Endothelial cell of umbilical vein (primary cell): ENCODE results near the gene KRT26. TPM values are rescaled to one million over a fixed set of nuclear protein-coding genes. Genes with fewer than 3 reads are reported as not detected.

Source experiments
- BruUV-seq: library from RNA; stranded (reverse); fragments of 400-500 nt; replicated peaks from 2 replicates; lab custom pipeline; 2021; lab: Mats Ljungman, UMichigan
- CTCF ChIA-PET: fragments of 300-600, 350-600 bp; sonication (Branson Sonifier 250); formaldehyde crosslinking; loops from one replicate; lab custom pipeline; 2021; ENCODE audit warnings: antibody characterized with exemption, inconsistent platforms; lab: Charles Lee
- POLR2A ChIA-PET: fragments of 300-600, 350-600 bp; sonication (Branson Sonifier 250); formaldehyde crosslinking; loops from one replicate; lab custom pipeline; 2021; ENCODE audit warnings: antibody characterized with exemption, inconsistent platforms; lab: Charles Lee
- DNase-seq: peaks from one replicate; pipeline ENCODE4 v3.0.0-alpha.2; 2011; ENCODE audit warnings: low read depth, low spot score
- FAIRE-seq: peaks from 2 replicates; lab custom pipeline; 2011; peaks lifted over from hg19 to GRCh38; lab: Jason Lieb, UNC
- H2AFZ ChIP-seq: 2 replicates; pipeline ENCODE4 v1.6.0; 2012; ENCODE audit warnings: low read depth, low read length, control low read depth, inconsistent platforms
- H3K27ac ChIP-seq: 2 replicates; pipeline ENCODE4 v1.5.1; 2011; ENCODE audit warnings: low read depth, mild to moderate bottlenecking, control low read depth, low read length, moderate library complexity; ENCODE audit not compliant: insufficient read depth
- H3K27me3 ChIP-seq, 2 experiments: 2 replicates each; pipeline versions ENCODE4 v1.6.0 to v1.6.1; 2011; ENCODE audit warnings: low read length in 2 of 2, mixed read lengths in 1 of 2; ENCODE audit not compliant: control insufficient read depth in 2 of 2, insufficient read depth in 2 of 2
- H3K36me3 ChIP-seq, 2 experiments: 2 replicates in 1 of 2; 3 replicates in 1 of 2; pipeline ENCODE4 v1.5.1; 2011; ENCODE audit warnings: low read length in 2 of 2, mild to moderate bottlenecking in 1 of 2, moderate library complexity in 1 of 2; ENCODE audit not compliant: control insufficient read depth in 2 of 2, insufficient read depth in 2 of 2; ENCODE audit errors: extremely low read depth in 1 of 2
- H3K4me1 ChIP-seq: 3 replicates; pipeline ENCODE4 v1.5.1; 2011; ENCODE audit warnings: mild to moderate bottlenecking, low read length; ENCODE audit not compliant: control insufficient read depth, insufficient read depth; ENCODE audit errors: extremely low read depth
- H3K4me2 ChIP-seq: 2 replicates; pipeline ENCODE4 v1.6.1; 2011; ENCODE audit warnings: low read length, control low read depth, mixed read lengths; ENCODE audit not compliant: insufficient read depth
- H3K4me3 ChIP-seq, 3 experiments: fragments of 200-600 bp in 1 of 3; sonication (generic), shearing (Covaris generic) in 1 of 3; replicated peaks in 1 of 3; 2 replicates each; pipeline ENCODE4 v1.5.1; 2011 to 2016; ENCODE audit warnings: control low read depth in 3 of 3, low read length in 3 of 3, mild to moderate bottlenecking in 2 of 3, inconsistent platforms in 1 of 3, low read depth in 1 of 3, moderate library complexity in 1 of 3; ENCODE audit not compliant: insufficient read depth in 1 of 3
- H3K79me2 ChIP-seq: 2 replicates; pipeline ENCODE4 v1.6.0; 2012; ENCODE audit warnings: low read length, inconsistent platforms; ENCODE audit not compliant: control insufficient read depth, insufficient read depth
- H3K9ac ChIP-seq: replicated peaks from 2 replicates; pipeline ENCODE3; 2011; ENCODE audit warnings: low read length, control low read depth; ENCODE audit not compliant: insufficient read depth; ENCODE audit errors: extremely low read depth
- H3K9me1 ChIP-seq: replicated peaks from 3 replicates; pipeline ENCODE4 v1.6.0; 2011; ENCODE audit warnings: mild to moderate bottlenecking, low read length; ENCODE audit not compliant: control insufficient read depth, insufficient read depth; ENCODE audit errors: extremely low read depth
- H3K9me3 ChIP-seq: replicated peaks from 2 replicates; pipeline ENCODE4 v1.5.1; 2012; ENCODE audit warnings: low read length, inconsistent platforms; ENCODE audit not compliant: control insufficient read depth, insufficient read depth
- H4K20me1 ChIP-seq: replicated peaks from 2 replicates; pipeline ENCODE3; 2011; ENCODE audit warnings: mild to moderate bottlenecking, low read length; ENCODE audit not compliant: control insufficient read depth, insufficient read depth; ENCODE audit errors: extremely low read depth
- EZH2 ChIP-seq: IDR thresholded peaks from 2 replicates; pipeline ENCODE4 v1.6.1; 2012; ENCODE audit warnings: borderline replicate concordance, low read depth, mild to moderate bottlenecking, moderate library complexity, low read length, inconsistent platforms; ENCODE audit not compliant: severe bottlenecking
- FOS ChIP-seq: IDR thresholded peaks from 2 replicates; pipeline ENCODE4 v1.6.1; 2011; ENCODE audit warnings: mild to moderate bottlenecking, low read length, moderate library complexity, borderline replicate concordance; ENCODE audit not compliant: insufficient read depth
- GATA2 ChIP-seq: IDR thresholded peaks from 2 replicates; pipeline ENCODE4 v1.7.0; 2011; ENCODE audit warnings: low read depth, mild to moderate bottlenecking, moderate library complexity, mixed read lengths, low read length; ENCODE audit not compliant: insufficient read length, insufficient read depth
- JUN ChIP-seq: IDR thresholded peaks from 2 replicates; pipeline ENCODE4 v1.6.1; 2011; ENCODE audit warnings: borderline replicate concordance, low read depth; ENCODE audit not compliant: insufficient read length, insufficient read depth
- MYC ChIP-seq: IDR thresholded peaks from one replicate; pipeline ENCODE4 v1.6.1; 2011; ENCODE audit warnings: mild to moderate bottlenecking, low read depth, low read length
- POLR2A ChIP-seq: IDR thresholded peaks from 2 replicates; pipeline ENCODE4 v1.6.1; 2012; ENCODE audit warnings: low read depth, mild to moderate bottlenecking, control low read depth, low read length
- POLR2AphosphoS5 ChIP-seq: IDR thresholded peaks from 2 replicates; pipeline ENCODE4 v1.6.1; 2012; ENCODE audit warnings: low read depth, mild to moderate bottlenecking, control low read depth, low read length, moderate library complexity; ENCODE audit not compliant: insufficient read depth
- dilution Hi-C: fragments of 300-500 bp; cut with MboI; formaldehyde crosslinking; loops from one replicate; pipeline ENCODE4 v1.15.0; 2019; ENCODE audit warnings: low sequenced_read_pairs; ENCODE audit not compliant: extremely low pct_ligation_motif_present
- intact Hi-C: fragments of 100-400 bp; cut with micrococcal nuclease; formaldehyde crosslinking; loops from one replicate; pipeline ENCODE4 v1.10.0; 2022
- polyA plus RNA-seq, 4 experiments: library from polyadenylated mRNA; depleted of rRNA in 3 of 4; stranded (reverse) in 3 of 4; unstranded in 1 of 4; fragments of >200 nt; gene quantifications; 2 replicates each; pipeline versions ENCODE4 v1.2.1 to v1.2.3, GENCODE V29; 2011 to 2012; ENCODE audit warnings: missing spikeins in 1 of 4
- total RNA-seq: library from RNA; stranded (reverse); gene quantifications from 2 replicates; pipeline ENCODE4 v1.2.3, GENCODE V29; 2021
- TF ChIP-seq, protein P1 (sequence below): IDR thresholded peaks from 2 replicates; pipeline ENCODE4 v1.6.1; 2011; ENCODE audit not compliant: insufficient read depth, insufficient read length
- TF ChIP-seq, protein P2 (sequence below), 2 donors: IDR thresholded peaks; 1 replicate in 1 of 2; 2 replicates in 1 of 2; pipeline ENCODE4 v1.5.1; 2011; ENCODE audit warnings: low read length in 2 of 2, mild to moderate bottlenecking in 2 of 2, moderate library complexity in 2 of 2, control low read depth in 1 of 2, inconsistent platforms in 1 of 2, low read depth in 1 of 2; ENCODE audit not compliant: insufficient read depth in 1 of 2; ENCODE audit errors: extremely low read depth in 1 of 2

KRT26 gene
- total and polyA plus RNA-seq, 2 donors (not counting 3 experiments of a cell fraction or from before 2014, with no cell fraction given), result not detected

DNA sequence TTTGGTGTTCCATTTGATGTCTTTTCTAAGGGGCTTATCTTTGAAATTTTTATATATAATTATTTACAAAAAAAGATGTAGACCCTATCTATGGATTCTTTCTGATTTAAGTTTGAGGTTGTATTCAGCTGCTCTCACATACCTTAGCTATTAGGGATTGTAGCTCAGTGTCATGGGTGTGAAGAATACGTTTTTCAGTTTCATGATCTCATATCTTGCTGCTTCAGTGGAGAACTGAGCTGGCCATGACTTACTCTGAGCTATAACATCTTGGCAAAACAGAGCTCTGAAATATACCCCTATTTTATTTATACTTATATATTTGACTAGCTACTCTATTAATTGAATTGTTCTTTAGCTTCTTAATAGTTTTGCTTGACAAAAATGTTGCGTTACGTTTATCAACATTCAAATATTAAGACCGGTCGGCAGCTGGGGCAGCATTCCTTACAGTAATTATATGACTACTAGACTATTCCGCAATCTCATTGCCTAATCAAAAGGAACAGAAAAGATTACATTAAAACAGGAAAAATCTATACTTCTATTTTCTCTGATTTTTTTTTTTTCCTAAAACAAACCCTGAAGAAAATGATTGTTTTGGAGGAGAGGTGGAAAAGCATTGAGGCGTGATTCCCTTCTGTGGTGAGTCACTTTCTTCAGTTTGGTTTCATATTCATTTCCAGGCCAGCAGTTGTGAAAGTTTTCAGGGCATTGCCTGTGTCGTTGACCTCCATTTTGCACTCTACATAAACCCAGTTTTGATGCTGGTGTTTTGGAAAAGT is 44.4 kb downstream of the KRT26 start:
- Histone ChIP-seq H3K36me3 (no peaks in the 10 kb centered on the region), H3K4me2 (no peak overlapping the region), H4K20me1 (no peaks in the 10 kb centered on the region), H3K27ac (no peak overlapping the region), H3K27me3 (peaks cover 6 to 9% of the 10 kb centered on the region in 2 experiments), H3K9ac (no peak overlapping the region), H3K4me3 (no peak overlapping the region), H3K9me1 (no peaks in the 10 kb centered on the region), H3K4me1 (no peaks in the 10 kb centered on the region), H3K9me3 (no peaks in the 10 kb centered on the region), H2AFZ (no peak overlapping the region), H3K79me2 (no peaks in the 10 kb centered on the region)
- POLR2A ChIA-PET, result no interaction called here
- no TSS peak for BruUV-seq
- dilution Hi-C loops (no loop called here), intact Hi-C loops (loop anchor here (5.0 kb wide), 1 partner anchor 105 kb away; no protein-coding TSS in a partner anchor)
- CTCF ChIA-PET, result interaction anchor here (0.6 to 1.2 kb wide), 4 partner anchors 9 to 130 kb away, joined by 3 to 8 read pairs (median 4); no protein-coding TSS in a partner anchor
- FAIRE-seq (no peak), DNase-seq (no peak)
- TF ChIP-seq JUN, result no peak
- TF ChIP-seq, protein P1, sequence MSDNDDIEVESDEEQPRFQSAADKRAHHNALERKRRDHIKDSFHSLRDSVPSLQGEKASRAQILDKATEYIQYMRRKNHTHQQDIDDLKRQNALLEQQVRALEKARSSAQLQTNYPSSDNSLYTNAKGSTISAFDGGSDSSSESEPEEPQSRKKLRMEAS, result no peak
- no peak for TF ChIP-seq GATA2
- TF ChIP-seq, protein P2, sequence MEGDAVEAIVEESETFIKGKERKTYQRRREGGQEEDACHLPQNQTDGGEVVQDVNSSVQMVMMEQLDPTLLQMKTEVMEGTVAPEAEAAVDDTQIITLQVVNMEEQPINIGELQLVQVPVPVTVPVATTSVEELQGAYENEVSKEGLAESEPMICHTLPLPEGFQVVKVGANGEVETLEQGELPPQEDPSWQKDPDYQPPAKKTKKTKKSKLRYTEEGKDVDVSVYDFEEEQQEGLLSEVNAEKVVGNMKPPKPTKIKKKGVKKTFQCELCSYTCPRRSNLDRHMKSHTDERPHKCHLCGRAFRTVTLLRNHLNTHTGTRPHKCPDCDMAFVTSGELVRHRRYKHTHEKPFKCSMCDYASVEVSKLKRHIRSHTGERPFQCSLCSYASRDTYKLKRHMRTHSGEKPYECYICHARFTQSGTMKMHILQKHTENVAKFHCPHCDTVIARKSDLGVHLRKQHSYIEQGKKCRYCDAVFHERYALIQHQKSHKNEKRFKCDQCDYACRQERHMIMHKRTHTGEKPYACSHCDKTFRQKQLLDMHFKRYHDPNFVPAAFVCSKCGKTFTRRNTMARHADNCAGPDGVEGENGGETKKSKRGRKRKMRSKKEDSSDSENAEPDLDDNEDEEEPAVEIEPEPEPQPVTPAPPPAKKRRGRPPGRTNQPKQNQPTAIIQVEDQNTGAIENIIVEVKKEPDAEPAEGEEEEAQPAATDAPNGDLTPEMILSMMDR (IDR thresholded peaks at IDR 0.05; ENCODE audit: extremely low read depth in 1 of 2, insufficient read depth in 1 of 2, low read depth in 1 of 2, low read length in 2 of 2), result no peak
- TF ChIP-seq FOS, result no peak
- no peak for TF ChIP-seq POLR2A
- TF ChIP-seq MYC, result no peak
- TF ChIP-seq POLR2AphosphoS5, result no peak
- TF ChIP-seq EZH2, result no peak
